PC-9 (cell line): Measurements from ENCODE around the gene ANGPTL2. TPM values are rescaled to one million over a fixed set of nuclear protein-coding genes. Genes with fewer than 3 reads are reported as not detected.

Experiments used
- BruUV-seq: library from RNA; stranded (reverse); fragments of 400-500 nt; replicated peaks from 2 replicates; lab custom pipeline; 2021; lab: Mats Ljungman, UMichigan
- CTCF ChIA-PET: fragments of 300-600 bp; sonication (Branson Sonifier 250); formaldehyde crosslinking; loops from one replicate; lab custom pipeline; 2022; ENCODE audit warnings: antibody characterized with exemption; lab: Charles Lee
- POLR2A ChIA-PET: fragments of 300-600 bp; sonication (Branson Sonifier 250); formaldehyde crosslinking; loops from one replicate; lab custom pipeline; 2022; ENCODE audit warnings: antibody characterized with exemption; ENCODE audit not compliant: unreplicated experiment; lab: Charles Lee
- DNase-seq, 2 experiments: peaks; one replicate each; pipeline versions ENCODE4 v3.0.0 to v3.0.0-alpha.2; 2015 to 2022; ENCODE audit warnings: mixed read lengths in 1 of 2
- H2AFZ ChIP-seq: fragments of 200-600 bp; sonication (generic); 2 replicates; pipeline ENCODE4 v1.8.1; 2017; ENCODE audit warnings: antibody characterized with exemption
- H3F3A ChIP-seq: fragments of 200-600 bp; sonication (generic); 2 replicates; pipeline ENCODE4 v1.8.1; 2017; ENCODE audit warnings: antibody characterized with exemption, mild to moderate bottlenecking, low read depth; ENCODE audit not compliant: insufficient read depth
- H3K27ac ChIP-seq: fragments of 200-600 bp; sonication (generic); 2 replicates; pipeline ENCODE4 v1.6.1; 2016; ENCODE audit warnings: mixed run types
- H3K27me3 ChIP-seq: fragments of 200-600 bp; sonication (generic); 2 replicates; pipeline ENCODE4 v1.6.1; 2016; ENCODE audit warnings: low read depth, mixed run types; ENCODE audit not compliant: insufficient read depth
- H3K36me3 ChIP-seq: fragments of 200-600 bp; sonication (generic); 2 replicates; pipeline ENCODE4 v1.6.1; 2016; ENCODE audit warnings: low read depth, mixed run types
- H3K4me1 ChIP-seq: fragments of 200-600 bp; sonication (generic); replicated peaks from 2 replicates; pipeline ENCODE4 v1.6.1; 2016; ENCODE audit warnings: mixed run types; ENCODE audit not compliant: insufficient read depth
- H3K4me2 ChIP-seq: fragments of 200-600 bp; sonication (generic); 2 replicates; pipeline ENCODE4 v1.6.1; 2017; ENCODE audit warnings: mixed run types
- H3K4me3 ChIP-seq: fragments of 200-600 bp; sonication (generic); 2 replicates; pipeline ENCODE4 v1.6.1; 2016; ENCODE audit warnings: mixed run types
- H3K79me2 ChIP-seq: fragments of 200-600 bp; sonication (generic); 2 replicates; pipeline ENCODE4 v1.6.1; 2017; ENCODE audit warnings: low read depth, mixed run types
- H3K9me2 ChIP-seq: fragments of 200-600 bp; sonication (generic); 2 replicates; pipeline ENCODE4 v1.8.1; 2017; ENCODE audit warnings: mild to moderate bottlenecking; ENCODE audit not compliant: insufficient read depth
- H3K9me3 ChIP-seq: fragments of 200-600 bp; sonication (generic); 2 replicates; pipeline ENCODE4 v1.8.1; 2016; ENCODE audit warnings: low read depth; ENCODE audit not compliant: insufficient read depth
- H4K20me1 ChIP-seq: fragments of 200-600 bp; sonication (generic); 2 replicates; pipeline ENCODE4 v1.8.1; 2017; ENCODE audit not compliant: insufficient read depth
- CTCF ChIP-seq: fragments of 200-600 bp; sonication (generic); conservative IDR thresholded peaks from 2 replicates; pipeline ENCODE4 v1.6.1; 2017; ENCODE audit warnings: mixed run types, antibody characterized with exemption, mild to moderate bottlenecking, moderate library complexity
- EZH2 ChIP-seq: fragments of 200-600 bp; sonication (generic); IDR thresholded peaks from 2 replicates; pipeline ENCODE4 v1.8.0; 2017; ENCODE audit warnings: antibody characterized with exemption, low read depth
- intact Hi-C: fragments of 100-400 bp; cut with micrococcal nuclease; formaldehyde crosslinking; loops from one replicate; pipeline ENCODE4 v1.10.0; 2022; ENCODE audit not compliant: unreplicated experiment
- total RNA-seq: library from RNA; stranded (reverse); gene quantifications from 2 replicates; pipeline ENCODE4 v1.2.3, GENCODE V29; 2021

The ANGPTL2 gene
- total RNA-seq, 1 experiment from 2014 or later: 0.13 TPM

- Histone ChIP-seq H3K9me2 (no peaks in the 10 kb centered on the region), H3K27me3 (no peaks in the 10 kb centered on the region), H3K36me3 (no peaks in the 10 kb centered on the region), H3K27ac (peak overlapping the region; percentile 80), H3K4me3 (no peak overlapping the region), H3K4me1 (peaks cover 48% of the 10 kb centered on the region), H2AFZ (no peak overlapping the region), H3K4me2 (peak overlapping the region; percentile 64), H3F3A (peaks cover 25% of the 10 kb centered on the region), H3K9me3 (no peaks in the 10 kb centered on the region; the same call in 1 of the 2 replicates), H4K20me1 (no peaks in the 10 kb centered on the region), H3K79me2 (no peaks in the 10 kb centered on the region)
- ChIA-PET CTCF (no interaction called here), POLR2A (interaction anchor here (0.6 kb wide), 1 partner anchor 176 kb away, joined by 3 read pairs; no protein-coding TSS in a partner anchor)
- intact Hi-C loops: loop anchor here (2.0 kb wide), 1 partner anchor 55 kb away; no protein-coding TSS in a partner anchor
- TF ChIP-seq EZH2 (no peak), CTCF (no peak)
- DNase-seq: peak; percentile 36 to 83
- BruUV-seq: no TSS peak
These were observed 9.4 kb upstream of the ANGPTL2 start for GRCh38 chr9:127131871-127132270.

- Histone ChIP-seq H3K4me3 (no peak overlapping the region), H3F3A (peaks cover 25% of the 10 kb centered on the region), H4K20me1 (no peaks in the 10 kb centered on the region), H3K36me3 (no peaks in the 10 kb centered on the region), H3K27me3 (no peaks in the 10 kb centered on the region), H3K9me2 (no peaks in the 10 kb centered on the region), H3K4me1 (peaks cover 48% of the 10 kb centered on the region), H3K79me2 (no peaks in the 10 kb centered on the region), H2AFZ (no peak overlapping the region), H3K27ac (peak overlapping the region; percentile 80), H3K4me2 (peak overlapping the region; percentile 64), H3K9me3 (no peaks in the 10 kb centered on the region; the same call in 1 of the 2 replicates)
- POLR2A ChIA-PET: no interaction called here
- CTCF ChIA-PET: interaction anchor here (0.6 kb wide), 2 partner anchors 53 to 609 kb away, joined by 3 read pairs; no protein-coding TSS in a partner anchor
- peak in 1 of 2 experiments; percentile 83 for DNase-seq
- intact Hi-C loops: no loop called here
- no TSS peak for BruUV-seq
- TF ChIP-seq EZH2: no peak
- no peak for TF ChIP-seq CTCF
These were observed 8.5 kb upstream of the ANGPTL2 start for GRCh38 chr9:127130661-127131538.

- intact Hi-C loops: no loop called here
- Histone ChIP-seq H3K36me3 (no peaks in the 10 kb centered on the region), H3F3A (peaks cover 25% of the 10 kb centered on the region), H4K20me1 (no peaks in the 10 kb centered on the region), H3K4me2 (peak overlapping the region; percentile 64), H3K79me2 (no peaks in the 10 kb centered on the region), H3K27ac (peak overlapping the region; percentile 80; the same call in 1 of the 2 replicates), H2AFZ (no peak overlapping the region), H3K9me2 (no peaks in the 10 kb centered on the region), H3K27me3 (no peaks in the 10 kb centered on the region), H3K4me3 (no peak overlapping the region), H3K9me3 (no peaks in the 10 kb centered on the region; the same call in 1 of the 2 replicates), H3K4me1 (peaks cover 48% of the 10 kb centered on the region)
- BruUV-seq: no TSS peak
- CTCF ChIA-PET: no interaction called here
- TF ChIP-seq EZH2 (no peak), CTCF (no peak)
- POLR2A ChIA-PET: interaction anchor here (0.6 kb wide), 1 partner anchor 67 kb away, joined by 3 read pairs; no protein-coding TSS in a partner anchor
- no peak for DNase-seq
These were observed 7.8 kb upstream of the ANGPTL2 start for GRCh38 chr9:127130235-127130634.
